NT2/D1 (cell line): Measurements from ENCODE around the gene L2HGDH.

Experiments used
- SUZ12 ChIP-seq: IDR thresholded peaks from 2 replicates; pipeline ENCODE4 v1.6.1; 2011; ENCODE audit not compliant: insufficient read length, insufficient read depth; ENCODE audit errors: extremely low read depth
- YY1 ChIP-seq: IDR thresholded peaks from 2 replicates; pipeline ENCODE4 v1.6.1; 2011; ENCODE audit not compliant: insufficient read length, insufficient read depth
- ZNF274 ChIP-seq: IDR thresholded peaks from 2 replicates; pipeline ENCODE4 v1.6.1; 2011; ENCODE audit warnings: mild to moderate bottlenecking, low read depth, low read length

- TF ChIP-seq ZNF274 = no peak
- TF ChIP-seq YY1 = no peak
- no peak for TF ChIP-seq SUZ12
These were observed 28.9 kb upstream of the L2HGDH start for GRCh38 chr14:50340963-50341362.
